ENCODE measurements around the gene DNHD1.

DNA sequence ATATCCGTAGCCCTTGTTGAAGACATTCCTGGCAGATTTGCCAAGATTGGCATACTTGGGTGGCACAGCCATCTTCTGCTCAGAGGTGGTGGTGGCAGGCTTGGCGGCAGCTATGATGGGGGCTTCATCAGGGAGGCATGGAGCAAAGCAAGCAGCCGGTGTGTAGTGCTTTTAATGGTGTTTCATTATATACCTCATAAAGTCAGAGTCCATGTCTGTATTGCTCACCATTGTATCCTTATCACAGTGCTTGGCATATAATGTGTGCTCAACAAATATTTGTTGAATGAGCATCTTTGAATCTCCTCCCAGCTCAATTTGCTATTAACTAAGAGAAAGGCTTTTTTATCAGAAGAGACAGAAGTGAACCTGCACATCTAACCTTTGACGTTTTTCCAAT lies 7.8 kb upstream of the DNHD1 start:
- TF ChIP-seq CTCF (IDR thresholded peaks at IDR 0.05) (no peak), POLR2A (IDR thresholded peaks at IDR 0.05) (no peak)
